NCI-H2196 (cell line): ENCODE data around the gene DSCAML1.
A peak's percentile ranks its signal among the peaks of the same experiment; 100 is the strongest.

Source experiments
- DNase-seq: peaks from one replicate; lab custom pipeline; 2025; ENCODE audit not compliant: unreplicated experiment; lab: John Stamatoyannopoulos, UW

The DSCAML1 gene

GRCh38 chr11:117833401-117833891 lies 36.4 kb upstream of the DSCAML1 start:
- DNase-seq = peak; percentile 97

GRCh38 chr11:117832511-117832910 lies 35.5 kb upstream of the DSCAML1 start:
- no peak for DNase-seq

- no peak for DNase-seq
These were observed 34.8 kb upstream of the DSCAML1 start for GRCh38 chr11:117831661-117832415.

- no peak for DNase-seq
These were observed 33.8 kb upstream of the DSCAML1 start for GRCh38 chr11:117830674-117831351.

- DNase-seq = no peak
These were observed 33.1 kb upstream of the DSCAML1 start for GRCh38 chr11:117830072-117830471.

GRCh38 chr11:117829369-117829725 lies 32.3 kb upstream of the DSCAML1 start:
- no peak for DNase-seq

- DNase-seq = no peak
These were observed 31.8 kb upstream of the DSCAML1 start for GRCh38 chr11:117828611-117829368.

- DNase-seq = peak; percentile 41
These were observed 30.8 kb upstream of the DSCAML1 start for GRCh38 chr11:117827521-117828511.

- DNase-seq = no peak
These were observed 29.8 kb upstream of the DSCAML1 start for GRCh38 chr11:117826832-117827231.

GRCh38 chr11:117826190-117826570 lies 29.2 kb upstream of the DSCAML1 start:
- no peak for DNase-seq

- DNase-seq = no peak
These were observed 28.6 kb upstream of the DSCAML1 start for GRCh38 chr11:117825538-117826189.

GRCh38 chr11:117824571-117825537 lies 27.8 kb upstream of the DSCAML1 start, which contains the start of gene FXYD2:
Gene FXYD2, minus strand, starts transcription at chr11:117824744. Its CDS starts 66 bp downstream, at chr11:117824678.
- DNase-seq = no peak

GRCh38 chr11:117823946-117824420 lies 27.0 kb upstream of the DSCAML1 start:
- DNase-seq = no peak

- no peak for DNase-seq
These were observed 26.4 kb upstream of the DSCAML1 start for GRCh38 chr11:117823294-117823945.

GRCh38 chr11:117822074-117823033 lies 25.3 kb upstream of the DSCAML1 start:
- peak; percentile 55 for DNase-seq

GRCh38 chr11:117821431-117821830 lies 24.4 kb upstream of the DSCAML1 start:
- DNase-seq = no peak

GRCh38 chr11:117820516-117820915 lies 23.5 kb upstream of the DSCAML1 start:
- no peak for DNase-seq
